Activated CD8-positive, alpha-beta memory T cell treated with anti-CD3 and anti-CD28 coated beads, Interleukin-2, amount 50 U/mL, for 4 hours (primary cell): Measurements from ENCODE around the gene FNDC7.
"Not testable (repeated sequence)": the region's sequence is repeated elsewhere in the genome, so short reads cannot be mapped to it uniquely, and the experiment has no call there.

Source experiments
- DNase-seq: peaks from one replicate; pipeline ENCODE4 v3.0.0-alpha.2; 2020

FNDC7 gene

DNA sequence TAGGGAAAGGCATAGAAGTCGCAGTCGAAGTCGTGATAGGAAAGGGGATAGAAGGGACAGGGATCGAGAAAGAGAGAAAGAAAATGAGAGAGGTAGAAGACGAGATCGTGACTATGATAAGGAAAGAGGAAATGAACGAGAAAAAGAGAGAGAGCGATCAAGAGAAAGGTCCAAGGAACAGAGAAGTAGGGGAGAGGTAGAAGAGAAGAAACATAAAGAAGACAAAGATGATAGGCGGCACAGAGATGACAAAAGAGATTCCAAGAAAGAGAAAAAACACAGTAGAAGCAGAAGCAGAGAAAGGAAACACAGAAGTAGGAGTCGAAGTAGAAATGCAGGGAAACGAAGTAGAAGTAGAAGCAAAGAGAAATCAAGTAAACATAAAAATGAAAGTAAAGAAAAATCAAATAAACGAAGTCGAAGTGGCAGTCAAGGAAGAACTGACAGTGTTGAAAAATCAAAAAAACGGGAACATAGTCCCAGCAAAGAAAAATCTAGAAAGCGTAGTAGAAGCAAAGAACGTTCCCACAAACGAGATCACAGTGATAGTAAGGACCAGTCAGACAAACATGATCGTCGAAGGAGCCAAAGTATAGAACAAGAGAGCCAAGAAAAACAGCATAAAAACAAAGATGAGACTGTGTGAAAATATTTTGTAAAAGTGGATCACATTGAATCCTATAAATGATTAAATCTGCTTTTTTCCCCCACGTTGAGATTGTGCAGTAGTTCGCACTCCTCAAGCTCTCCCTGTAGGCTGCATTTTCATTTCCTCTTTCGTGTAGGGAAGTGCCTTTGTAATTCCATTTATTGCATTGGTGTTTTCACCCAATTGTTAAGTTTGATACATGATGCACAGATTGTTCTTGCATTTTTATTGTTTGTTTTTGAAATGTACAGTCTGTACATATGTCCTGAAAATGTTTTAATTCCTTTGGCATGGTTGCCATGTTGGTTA is 13.1 kb upstream of the FNDC7 start:
- no peak for DNase-seq

DNA sequence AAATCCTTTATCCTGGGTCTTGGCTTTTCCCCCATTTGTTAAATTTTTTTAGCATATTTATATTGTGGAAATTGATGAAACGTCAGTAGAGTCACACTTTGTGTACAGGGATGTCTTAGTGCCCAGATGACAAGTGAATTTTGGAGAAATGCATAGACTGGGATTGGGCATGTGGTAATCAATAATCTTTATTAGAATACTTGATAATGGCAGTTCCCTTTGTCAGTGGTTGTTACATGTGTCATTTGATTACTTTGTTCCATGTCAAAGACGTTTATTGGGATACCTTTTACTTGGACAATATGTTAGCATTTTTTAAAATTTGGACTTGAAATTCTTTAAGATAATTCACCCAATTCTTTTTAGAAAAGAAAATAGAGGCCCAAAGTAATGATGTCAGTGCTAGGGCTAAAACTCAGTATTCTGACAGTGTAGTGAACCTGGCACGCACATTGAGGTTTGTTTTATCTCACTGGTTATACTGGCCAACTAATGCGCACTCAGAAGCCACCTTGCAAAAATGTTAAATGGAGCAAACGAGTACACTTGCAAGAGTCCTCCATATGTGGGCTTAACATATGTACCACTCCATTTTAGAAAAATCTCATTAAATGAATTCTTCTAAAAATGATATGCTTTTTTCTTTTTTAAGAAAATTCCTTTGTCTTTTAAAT is 11.4 kb upstream of the FNDC7 start:
- no peak for DNase-seq

DNA sequence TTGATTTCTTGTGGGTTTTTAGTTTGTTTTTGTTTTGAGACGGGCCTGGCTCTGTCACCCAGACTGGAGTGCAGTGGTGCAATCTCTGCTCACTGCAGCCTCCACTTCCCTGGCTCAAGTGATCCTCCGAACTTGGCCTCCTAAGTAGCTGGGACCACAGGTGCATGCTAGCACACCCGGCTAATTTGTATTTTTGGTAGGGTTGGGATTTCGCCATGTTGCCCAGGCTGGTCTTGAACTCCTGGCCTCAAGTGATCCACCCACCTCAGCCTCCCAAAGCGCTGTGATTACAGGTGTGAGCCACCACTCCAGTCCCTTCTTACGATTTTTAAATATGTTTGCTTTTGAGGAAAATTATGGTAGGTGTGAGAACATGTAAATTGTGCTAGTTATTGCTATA is 10.6 kb upstream of the FNDC7 start:
- DNase-seq: not testable (repeated sequence)

DNA sequence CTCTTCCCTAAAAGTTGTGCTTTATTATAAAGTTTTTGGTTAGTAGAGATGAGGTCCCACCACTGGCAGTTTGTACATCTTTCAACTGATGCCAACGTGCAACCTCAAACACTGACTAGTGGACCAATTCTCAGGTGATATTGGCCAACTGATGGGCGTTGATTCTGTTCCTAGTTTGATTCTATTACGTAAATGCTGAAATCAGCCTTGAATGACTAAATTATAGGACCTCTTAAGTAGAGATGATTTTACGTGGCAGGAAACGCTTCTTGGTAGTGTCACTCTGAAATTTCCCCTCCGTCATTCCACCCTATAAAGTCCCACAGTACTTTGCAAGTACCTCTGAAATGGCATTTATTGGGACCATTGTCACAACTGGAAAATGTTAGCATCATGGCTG is 8.8 kb upstream of the FNDC7 start:
- no peak for DNase-seq

DNA sequence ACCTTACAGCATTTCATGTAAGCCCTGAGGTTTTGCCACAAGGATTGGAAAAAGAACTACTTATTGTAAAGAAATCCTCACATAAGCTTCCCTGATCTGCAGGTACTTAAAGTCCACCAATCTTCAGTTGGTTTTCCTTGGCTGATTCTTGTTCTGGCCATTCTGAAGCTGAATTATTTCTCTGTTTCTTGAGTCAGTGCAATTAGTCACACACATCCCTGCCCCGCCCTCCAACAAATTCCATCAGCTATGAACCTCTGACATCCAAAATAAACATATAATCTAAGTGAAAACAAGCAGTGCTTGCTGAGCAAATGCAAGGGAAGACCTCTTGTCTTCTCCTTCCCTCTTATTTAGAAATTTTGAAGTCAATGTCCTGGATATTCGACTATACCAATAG is 8.2 kb upstream of the FNDC7 start:
- DNase-seq: no peak

DNA sequence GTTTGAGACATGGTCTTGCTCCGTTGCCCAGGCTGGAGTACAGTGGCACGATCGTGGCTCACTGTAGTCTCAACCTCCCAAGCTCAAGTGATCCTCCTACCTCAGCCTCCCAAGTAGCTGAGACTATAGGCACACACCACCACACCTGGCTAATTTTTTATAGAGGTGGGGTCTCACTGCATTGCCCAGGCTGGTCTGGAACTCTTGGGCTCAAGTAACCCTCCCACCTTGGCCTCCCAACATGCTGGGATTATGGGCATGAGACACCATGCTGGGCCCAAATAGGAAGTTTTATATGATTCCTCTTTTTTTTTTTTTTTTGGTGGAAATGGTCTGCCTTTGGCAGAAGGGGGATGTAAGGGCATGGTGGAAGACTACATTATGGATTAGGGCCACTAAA is 6.1 kb upstream of the FNDC7 start:
- no peak for DNase-seq

DNA sequence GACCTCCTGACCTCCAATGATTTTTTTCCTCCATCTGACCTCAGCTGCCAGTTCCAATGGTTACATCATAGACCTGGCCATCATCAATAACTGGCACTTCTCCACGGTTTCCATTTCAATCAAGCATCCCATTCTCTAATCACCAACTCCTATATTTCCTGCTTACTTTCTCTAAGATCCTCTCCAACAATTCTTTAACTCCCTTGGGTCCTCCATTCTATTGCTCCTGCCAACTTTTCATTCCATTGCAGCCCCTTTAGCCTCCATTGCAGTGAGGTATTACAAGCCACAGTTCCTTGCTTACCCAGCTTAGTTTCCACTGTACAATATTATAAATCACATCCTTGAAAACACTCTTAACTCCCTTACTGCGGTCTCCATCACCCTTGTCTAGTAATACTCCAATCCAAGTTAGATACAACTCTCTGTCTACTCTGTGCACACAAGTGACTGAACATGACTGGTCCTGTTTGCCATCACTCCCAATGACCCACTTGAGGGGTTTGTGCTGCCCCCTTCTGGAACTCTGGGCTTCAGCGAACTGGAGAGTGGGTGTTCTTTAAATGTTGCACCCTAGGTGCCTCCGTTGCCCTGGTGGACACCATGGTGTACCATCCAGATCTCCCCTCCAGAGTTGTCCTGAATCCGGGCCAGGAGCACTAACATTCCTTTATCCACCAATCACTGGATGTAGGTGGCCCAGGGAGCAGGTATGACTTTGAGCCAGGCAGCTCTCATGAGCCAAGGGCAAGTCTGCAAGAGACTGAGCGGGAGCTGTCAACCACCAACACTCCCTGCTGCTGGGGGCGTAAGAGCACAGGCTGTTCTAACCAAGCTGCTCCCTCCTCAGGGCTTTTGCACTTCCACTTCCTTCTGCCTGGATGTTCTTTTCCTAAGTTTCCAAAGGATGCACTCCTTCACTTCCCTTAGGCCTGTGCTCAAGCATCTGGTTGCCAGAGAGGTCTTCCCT is 3.7 kb upstream of the FNDC7 start:
- DNase-seq: peak; percentile 68

DNA sequence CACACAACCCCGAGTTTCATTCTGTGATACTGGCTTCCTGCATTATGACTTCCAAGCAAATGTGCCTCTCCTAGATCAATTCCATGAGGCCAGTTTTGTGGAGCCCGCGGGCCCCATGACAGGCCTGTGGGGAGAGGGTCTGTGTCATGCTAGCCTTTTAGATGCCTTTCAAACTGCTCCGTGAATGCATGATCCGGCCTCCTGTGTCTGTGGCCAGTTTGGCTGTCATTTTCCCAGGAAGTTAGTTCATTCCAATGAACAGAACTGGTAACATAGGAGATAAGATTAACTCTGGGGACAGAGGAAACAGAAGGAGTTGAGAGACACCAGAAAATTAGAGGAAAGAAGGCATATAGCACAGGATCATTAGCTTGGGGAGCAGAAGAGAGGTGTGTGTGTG is 3.2 kb downstream of the FNDC7 start:
- DNase-seq: no peak

DNA sequence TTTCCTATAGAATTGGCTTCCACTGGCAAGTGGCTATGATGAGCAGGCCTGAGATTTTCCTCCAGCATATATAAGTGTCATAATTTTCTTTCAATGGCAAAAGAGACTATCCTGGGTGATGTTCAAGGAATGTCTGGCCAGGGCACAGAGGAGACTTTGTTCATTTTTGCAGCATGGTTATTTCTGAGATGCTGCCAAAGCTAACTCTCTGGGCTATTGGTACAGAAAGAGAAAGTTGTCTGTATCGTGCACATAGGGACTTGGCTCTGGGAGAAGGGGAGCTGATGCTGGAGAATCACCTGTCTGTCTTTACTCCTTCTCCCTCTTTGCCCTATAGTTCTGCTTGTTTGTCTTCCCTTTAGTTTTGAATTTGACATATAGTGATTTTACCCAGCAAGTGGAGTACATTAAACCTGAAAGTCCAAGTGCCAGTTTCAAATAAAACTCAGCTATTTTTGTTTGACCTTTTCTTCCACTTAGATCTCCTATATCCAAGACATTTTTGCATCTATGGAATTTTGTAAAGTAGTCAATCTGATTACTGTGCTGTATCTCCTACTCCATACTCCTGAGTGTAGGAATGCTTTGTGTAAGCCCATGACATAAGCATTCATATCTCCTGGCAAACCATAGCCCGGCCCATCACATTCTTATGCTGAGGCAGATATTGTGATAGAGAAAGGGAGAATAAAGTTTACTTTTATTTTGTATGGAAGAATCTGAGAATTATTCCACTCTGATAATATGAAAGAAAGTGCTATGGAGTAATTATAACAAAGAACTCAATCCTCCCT is 3.9 kb downstream of the FNDC7 start:
- no peak for DNase-seq

DNA sequence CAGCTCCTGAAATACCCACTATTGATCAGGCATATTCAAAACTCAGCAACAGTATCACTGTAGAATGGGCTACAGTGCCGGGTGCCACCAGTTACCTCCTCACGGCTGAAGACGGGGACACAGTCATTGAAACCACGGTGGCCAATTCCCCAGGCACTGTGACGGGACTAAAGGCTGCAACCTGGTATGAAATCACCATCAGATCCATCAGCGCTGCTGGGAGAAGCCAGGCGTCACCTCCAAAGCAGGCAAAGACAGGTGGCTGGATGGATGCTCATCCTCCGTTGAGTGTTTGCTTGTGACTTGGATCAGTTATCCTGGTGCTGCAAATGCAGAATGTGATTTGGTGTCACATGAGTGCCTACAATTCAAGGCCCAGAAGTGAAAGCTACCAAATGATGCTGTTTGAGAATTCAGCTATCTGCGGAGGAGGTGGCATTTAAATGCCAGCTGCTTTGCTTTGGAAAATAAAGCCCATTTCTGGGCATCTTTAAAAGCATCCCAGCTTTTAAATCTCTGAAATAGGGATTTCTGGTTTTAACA is 5.1 kb downstream of the FNDC7 start:
- no peak for DNase-seq

DNA sequence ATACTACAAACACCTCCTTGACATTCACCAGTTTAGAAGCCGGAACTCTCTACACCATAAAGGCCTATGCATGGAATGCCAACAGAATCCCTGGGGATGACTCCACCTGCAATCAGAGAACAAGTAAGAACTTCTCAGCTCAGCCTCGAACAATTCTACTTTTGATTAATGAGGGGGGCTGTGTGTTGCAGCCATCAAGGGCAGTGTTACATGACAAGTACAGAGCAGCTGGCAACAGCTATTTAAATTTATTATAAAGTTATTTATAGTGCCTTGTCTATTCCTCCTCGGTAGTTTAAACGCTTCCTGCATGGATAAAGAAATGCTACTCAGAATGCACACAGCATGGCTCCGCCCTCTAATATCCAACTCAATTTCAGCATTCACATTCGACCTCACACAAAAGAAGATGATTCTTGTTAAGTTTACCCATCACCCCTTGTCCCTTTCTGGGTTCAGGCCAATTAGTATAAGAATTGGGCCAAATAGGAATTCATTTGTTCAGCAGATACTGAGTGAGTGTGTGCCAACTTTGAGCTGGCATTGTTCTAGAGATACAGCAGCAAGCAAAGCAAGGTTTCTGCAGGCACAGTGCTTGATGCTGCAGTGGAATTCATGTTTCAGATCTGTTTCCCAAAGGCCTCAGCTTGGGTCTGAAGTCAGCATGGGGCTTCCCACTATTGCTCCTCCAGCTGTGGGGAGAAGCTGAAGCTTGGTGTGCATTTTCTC is 6.4 kb downstream of the FNDC7 start:
- DNase-seq: no peak

DNA sequence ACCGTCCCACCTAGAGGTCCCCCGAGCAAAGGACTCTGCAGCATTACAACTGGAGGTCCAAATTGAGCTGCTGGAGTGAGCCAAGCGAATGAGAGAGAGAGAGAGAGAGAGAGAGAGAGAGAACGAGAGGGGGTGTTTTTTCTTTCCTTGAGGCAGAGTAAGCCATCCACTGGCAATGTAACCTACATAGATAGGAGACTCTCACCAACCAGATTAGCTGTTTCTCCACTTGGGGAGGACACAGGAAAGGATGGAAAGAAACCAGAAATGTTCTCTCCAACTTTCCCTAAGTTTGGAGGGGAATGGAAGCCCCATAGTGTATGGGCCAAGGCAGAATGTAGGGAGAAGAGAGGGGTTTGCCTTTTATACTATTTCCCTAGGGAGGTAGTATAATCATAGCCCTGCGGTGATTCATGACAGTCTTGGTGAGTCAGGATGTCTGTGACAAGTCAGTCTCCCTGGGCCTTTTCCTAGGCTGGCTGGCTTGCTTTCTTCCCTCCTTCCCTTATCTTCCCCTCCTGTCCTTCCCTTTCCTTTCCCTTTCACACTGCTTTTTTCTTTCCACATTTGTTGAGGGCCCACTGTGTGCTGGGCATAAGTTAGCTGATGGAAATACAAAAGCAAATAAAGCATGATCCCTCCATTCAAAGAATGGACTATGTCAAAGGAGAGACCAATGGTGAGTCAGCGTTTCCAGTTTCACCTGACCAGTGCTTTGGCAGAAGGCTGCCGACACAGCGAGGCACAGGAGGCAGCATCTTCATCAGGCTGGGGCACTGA is 7.1 kb downstream of the FNDC7 start:
- DNase-seq: no peak

DNA sequence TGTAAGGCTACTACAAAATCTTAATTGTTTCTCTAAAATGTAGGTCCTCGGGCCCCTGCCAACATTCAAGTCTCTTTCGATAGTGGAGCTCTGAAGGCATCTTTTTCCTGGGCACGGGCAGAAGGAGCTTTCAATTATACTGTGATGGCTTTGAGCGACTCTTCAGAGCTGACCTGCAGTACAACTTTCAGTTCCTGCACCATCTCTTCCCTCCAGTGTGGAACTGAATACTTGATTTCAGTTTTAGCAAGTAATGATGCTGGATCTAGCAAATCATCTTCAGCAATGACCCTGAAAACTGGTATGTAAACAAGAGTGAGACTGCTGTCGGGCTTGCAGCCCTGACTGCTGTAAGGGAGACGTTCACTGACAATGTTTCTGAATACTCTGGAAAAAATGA is 9.6 kb downstream of the FNDC7 start:
- no peak for DNase-seq

DNA sequence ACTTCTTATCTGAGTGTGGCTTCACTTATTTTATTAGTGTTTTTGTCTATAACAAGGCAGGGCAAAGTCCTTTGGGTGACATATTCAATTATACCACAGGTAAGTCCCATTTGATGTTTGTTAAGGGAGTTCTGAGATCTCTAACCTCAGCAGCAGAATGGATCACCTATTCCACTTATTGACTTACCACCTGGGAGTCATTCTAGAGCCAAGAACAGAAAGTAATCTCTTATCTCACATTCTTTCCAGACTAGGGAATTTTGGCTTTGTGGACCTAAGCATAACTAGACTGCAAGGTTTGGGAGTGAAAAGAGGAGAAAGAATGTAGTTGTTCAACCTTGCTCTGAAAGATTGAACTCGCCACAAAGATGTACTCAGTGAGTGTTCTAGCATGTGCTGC is 13.2 kb downstream of the FNDC7 start:
- DNase-seq: no peak

DNA sequence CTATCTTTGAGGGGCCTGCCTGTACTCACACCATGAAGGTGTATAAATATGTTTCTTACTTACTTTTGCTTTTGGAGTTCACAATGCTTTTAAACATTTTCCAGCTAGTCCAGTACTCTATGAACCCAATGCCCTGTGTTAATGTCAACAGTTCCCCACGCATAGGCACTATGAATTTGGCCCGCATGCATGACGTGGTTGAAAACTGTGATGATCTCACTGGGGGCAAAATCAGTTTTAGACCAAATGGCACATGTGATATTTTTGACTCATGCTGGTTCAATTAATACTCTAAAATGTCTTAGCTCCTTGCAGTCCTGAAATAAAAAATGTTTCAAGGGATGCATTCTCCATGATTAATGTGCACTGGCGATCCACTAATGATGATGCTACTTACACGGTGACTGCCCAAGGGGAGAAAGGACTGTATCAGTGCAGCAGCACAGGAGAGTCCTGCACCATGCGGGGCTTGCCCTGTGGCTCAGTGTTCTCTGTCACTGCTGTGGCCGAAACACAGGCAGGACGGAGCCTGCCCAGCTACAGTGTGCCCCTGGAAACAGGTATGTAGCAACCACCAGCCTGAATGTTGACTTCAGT is 15.7 kb downstream of the FNDC7 start:
- DNase-seq: no peak

DNA sequence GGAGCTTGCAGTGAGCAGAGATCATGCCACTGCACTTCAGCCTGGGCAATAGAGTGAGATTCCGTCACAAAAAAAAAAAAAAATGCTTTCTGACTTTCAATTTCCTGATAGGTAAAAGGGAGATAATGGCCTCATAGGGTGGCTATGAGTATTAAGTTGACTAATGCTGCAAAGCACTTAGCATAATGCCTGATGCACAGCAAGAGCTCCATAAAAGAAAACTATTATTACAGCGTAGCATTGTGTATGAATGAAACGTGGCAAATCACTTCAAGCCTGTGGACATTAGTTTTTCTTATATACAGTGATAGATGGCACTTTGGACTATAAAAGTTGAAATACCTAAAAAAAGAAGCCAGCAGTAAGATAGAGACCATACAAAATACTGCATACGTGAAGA is 16.8 kb downstream of the FNDC7 start:
- DNase-seq: no peak

DNA sequence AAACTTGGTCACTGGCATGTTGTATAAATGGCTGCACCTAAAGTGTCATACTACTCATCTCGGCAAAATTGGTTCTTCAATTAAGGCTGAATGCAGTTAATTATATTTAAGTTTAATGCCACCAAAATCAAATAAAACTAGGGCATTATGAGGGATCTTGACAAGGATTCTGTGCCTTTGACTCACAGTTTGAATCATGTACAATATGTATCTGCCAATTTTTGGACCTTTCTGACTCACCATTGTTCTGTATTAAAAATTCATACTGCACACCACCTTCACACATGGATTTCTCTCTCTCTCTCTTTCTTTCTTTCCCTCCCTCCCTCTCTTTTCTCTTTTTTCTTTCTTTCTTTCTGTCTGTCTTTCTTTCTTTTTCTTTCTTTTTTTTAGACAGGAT is 19.7 kb downstream of the FNDC7 start:
- no peak for DNase-seq

DNA sequence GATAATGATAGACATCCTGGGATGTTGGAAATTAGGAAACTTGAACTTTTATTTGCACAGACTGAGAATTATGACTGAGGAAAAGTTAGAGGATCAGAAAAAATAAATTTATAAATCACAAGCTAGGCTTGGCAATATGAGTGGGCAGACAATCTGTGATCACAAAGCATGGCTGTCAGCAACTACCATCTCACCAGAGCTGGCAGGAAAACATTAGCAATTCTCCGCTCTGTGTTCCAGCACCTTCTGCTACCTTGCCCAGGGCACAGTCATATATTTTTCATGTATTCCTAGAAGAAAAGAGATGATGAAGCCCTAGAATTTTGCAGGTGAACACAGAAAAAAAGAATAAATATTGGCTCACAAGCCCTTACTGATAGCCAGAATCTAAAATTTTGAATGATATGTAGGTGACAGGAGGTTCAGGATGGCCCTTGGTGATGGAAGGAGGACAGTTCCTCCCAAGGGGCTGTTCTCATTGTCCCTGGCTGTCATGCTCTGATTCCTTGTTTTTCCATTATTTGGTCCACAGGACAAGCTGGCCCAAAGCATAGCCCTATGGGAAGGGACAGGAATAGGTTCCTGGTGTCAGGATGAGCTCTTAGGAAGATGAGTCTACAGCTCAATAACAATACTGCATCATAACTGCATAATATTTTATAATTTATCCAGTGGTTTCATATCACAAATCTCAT is 21.6 kb downstream of the FNDC7 start:
- DNase-seq: no peak

DNA sequence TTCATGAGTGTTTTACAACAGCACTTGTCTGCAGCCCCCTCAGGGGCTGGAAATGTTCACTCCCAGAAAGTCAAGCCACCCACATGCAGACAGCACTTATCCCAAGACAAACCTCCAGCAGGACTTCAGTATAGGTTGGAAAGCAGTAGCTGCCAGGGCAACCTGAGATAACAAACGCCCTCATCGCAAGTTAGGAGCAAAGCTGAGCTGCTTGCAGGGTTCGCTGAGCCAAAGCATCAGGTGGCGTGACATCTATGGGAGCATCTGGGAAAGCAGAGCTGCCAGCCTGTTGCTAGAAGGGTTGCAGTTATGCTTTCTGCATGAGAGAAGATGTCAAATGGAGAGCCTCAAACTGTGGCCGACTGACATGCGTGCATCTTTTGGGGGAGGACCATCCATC is 29.5 kb downstream of the FNDC7 start:
- no peak for DNase-seq
